H1 (cell line): ENCODE data around the gene SCN8A. TPM values are rescaled to one million over a fixed set of nuclear protein-coding genes. Genes with fewer than 3 reads are reported as not detected.

Experiments used
- CEBPB ChIP-seq: IDR thresholded peaks from 2 replicates; pipeline ENCODE4 v1.6.1; 2012; ENCODE audit warnings: low read depth, low read length
- CREB1 ChIP-seq: IDR thresholded peaks from 2 replicates; pipeline ENCODE4 v1.6.1; 2012; ENCODE audit warnings: inconsistent platforms
- SIX5 ChIP-seq: IDR thresholded peaks from 2 replicates; pipeline ENCODE4 v1.6.1; 2011; ENCODE audit warnings: mild to moderate bottlenecking, low read depth, low read length
- SUZ12 ChIP-seq: fragments of 200-600 bp; sonication (generic); IDR thresholded peaks from 2 replicates; pipeline ENCODE4 v1.6.1; 2012; ENCODE audit warnings: mild to moderate bottlenecking, inconsistent platforms, low read length, moderate library complexity, mixed read lengths
- polyA plus RNA-seq, 7 experiments: library from polyadenylated mRNA; depleted of rRNA in 3 of 7; stranded (reverse) in 5 of 7; unstranded in 2 of 7; fragments of >200 nt in 5 of 7; fragments of 200-250 nt in 2 of 7; gene quantifications; 1 replicate in 5 of 7; 2 replicates in 1 of 7; 4 replicates in 1 of 7; pipeline versions ENCODE4 v1.2.1 to v1.2.3, GENCODE V29; 2011 to 2013; ENCODE audit warnings: missing spikeins in 2 of 7, mixed read lengths in 2 of 7
- total RNA-seq: library from RNA; stranded (reverse); fragmentation: NEBNext Ultra II Directional; extraction: Animal tissue kit (Norgen Biotek cat#: 25700); gene quantifications from 2 replicates; pipeline ENCODE4 v1.2.1, GENCODE V29; 2021
- TF ChIP-seq, protein P1 (sequence below): IDR thresholded peaks from 2 replicates; pipeline ENCODE4 v1.6.1; 2011; ENCODE audit warnings: low read length, improper control_type of control experiment

Gene SCN8A
- total and polyA plus RNA-seq, 2 of the 8 experiments (the other 6 are each of a cell fraction or from before 2014, with no cell fraction given), result 6.3 to 10.7 TPM

DNA sequence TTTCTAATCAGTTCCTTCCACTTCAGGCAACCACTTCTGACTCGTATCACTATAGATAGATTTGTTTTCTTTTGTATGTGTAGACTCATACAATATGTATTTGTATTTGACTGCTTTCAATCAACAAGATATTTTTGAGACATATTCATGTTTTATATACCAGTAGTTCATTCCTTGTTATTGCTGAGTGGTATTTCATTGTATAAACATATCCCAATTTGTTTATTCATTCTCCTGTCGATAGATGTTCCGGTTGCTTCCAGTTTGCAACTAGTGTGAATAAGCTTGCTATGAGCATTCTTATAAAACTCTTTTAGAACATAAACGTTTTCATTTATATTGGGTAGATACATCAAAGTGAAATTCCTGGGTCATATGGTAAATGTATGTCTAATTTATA lies 138.3 kb downstream of the SCN8A start (continued):
- TF ChIP-seq, protein P1, sequence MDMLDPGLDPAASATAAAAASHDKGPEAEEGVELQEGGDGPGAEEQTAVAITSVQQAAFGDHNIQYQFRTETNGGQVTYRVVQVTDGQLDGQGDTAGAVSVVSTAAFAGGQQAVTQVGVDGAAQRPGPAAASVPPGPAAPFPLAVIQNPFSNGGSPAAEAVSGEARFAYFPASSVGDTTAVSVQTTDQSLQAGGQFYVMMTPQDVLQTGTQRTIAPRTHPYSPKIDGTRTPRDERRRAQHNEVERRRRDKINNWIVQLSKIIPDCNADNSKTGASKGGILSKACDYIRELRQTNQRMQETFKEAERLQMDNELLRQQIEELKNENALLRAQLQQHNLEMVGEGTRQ, result no peak
- TF ChIP-seq CEBPB, result no peak
- TF ChIP-seq SIX5, result no peak
- TF ChIP-seq SUZ12, result no peak
- no peak for TF ChIP-seq CREB1
- TF ChIP-seq, all 59 proteins: peak for 0
